ENCODE measurements around the gene ACOT4. TPM values are rescaled to one million over a fixed set of nuclear protein-coding genes. Genes with fewer than 3 reads are reported as not detected.
"Not testable (repeated sequence)": the region's sequence is repeated elsewhere in the genome, so short reads cannot be mapped to it uniquely, and the experiment has no call there.

The ACOT4 gene
- total RNA-seq, 4 donors from 2014 or later, result 0.61 to 1.5 TPM; not detected in 2

DNA sequence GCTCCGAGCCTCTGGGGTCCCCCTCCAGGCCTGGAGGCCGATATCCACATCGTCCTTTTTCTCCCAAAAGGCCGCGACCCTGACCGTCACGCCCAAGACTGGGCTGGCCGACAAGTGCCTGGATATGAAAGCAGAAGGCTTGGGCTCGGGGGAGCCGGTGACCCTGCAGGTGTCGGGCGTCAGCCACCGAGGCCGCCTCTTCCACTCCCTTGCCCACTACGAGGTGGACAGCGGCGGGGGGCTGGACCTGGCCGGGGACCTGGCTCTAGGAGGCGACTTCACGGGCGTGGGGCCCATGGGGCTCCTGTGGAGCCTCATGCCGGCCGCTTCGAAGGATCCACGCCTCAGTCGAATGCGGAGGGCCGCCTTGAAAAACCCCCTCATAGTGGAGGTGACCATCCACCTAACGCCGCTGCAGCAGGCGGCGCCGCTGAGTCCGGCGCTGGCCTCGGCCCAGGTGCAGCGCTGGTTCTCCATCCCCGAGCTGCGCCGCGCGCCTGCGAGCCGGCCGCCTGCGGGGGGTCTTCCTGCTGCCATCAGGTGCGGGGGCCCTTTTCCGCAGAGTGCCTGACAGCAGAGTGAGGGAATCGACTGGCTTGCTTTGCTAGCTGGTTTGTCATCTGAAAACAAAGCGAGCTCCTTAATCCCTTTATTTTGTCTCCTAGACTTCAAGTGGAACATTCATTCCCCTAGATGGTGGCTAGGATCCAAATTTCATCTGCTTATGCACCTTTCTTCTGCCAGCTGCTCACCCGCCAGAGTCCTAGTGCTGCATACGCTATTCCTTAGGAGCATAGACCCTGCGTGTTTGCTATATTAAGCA is 42.5 kb downstream of the ACOT4 start:
- no peaks in the 10 kb centered on the region for H3K9me3 ChIP-seq
- H3K36me3 ChIP-seq, result no peaks in the 10 kb centered on the region
- peak overlapping the region; percentile 57 to 61 for H3K27ac ChIP-seq
- intact Hi-C loops (cut with DNase I; ENCODE audit: low total_unique reads), result loop anchor here (10.0 kb wide), 1 partner anchor 119 kb away; no protein-coding TSS in a partner anchor
- H3K4me3 ChIP-seq, result peak overlapping the region; percentile 54
- H3K4me1 ChIP-seq, result no peaks in the 10 kb centered on the region
- TF ChIP-seq, protein P1, sequence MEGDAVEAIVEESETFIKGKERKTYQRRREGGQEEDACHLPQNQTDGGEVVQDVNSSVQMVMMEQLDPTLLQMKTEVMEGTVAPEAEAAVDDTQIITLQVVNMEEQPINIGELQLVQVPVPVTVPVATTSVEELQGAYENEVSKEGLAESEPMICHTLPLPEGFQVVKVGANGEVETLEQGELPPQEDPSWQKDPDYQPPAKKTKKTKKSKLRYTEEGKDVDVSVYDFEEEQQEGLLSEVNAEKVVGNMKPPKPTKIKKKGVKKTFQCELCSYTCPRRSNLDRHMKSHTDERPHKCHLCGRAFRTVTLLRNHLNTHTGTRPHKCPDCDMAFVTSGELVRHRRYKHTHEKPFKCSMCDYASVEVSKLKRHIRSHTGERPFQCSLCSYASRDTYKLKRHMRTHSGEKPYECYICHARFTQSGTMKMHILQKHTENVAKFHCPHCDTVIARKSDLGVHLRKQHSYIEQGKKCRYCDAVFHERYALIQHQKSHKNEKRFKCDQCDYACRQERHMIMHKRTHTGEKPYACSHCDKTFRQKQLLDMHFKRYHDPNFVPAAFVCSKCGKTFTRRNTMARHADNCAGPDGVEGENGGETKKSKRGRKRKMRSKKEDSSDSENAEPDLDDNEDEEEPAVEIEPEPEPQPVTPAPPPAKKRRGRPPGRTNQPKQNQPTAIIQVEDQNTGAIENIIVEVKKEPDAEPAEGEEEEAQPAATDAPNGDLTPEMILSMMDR (IDR thresholded peaks at IDR 0.05), result peak; percentile 25 to 62 (median 50)
- no peak for TF ChIP-seq POLR2A (IDR thresholded peaks at IDR 0.05)
- no peaks in the 10 kb centered on the region for H3K27me3 ChIP-seq
- DNase-seq, result peak; percentile 27 to 58

DNA sequence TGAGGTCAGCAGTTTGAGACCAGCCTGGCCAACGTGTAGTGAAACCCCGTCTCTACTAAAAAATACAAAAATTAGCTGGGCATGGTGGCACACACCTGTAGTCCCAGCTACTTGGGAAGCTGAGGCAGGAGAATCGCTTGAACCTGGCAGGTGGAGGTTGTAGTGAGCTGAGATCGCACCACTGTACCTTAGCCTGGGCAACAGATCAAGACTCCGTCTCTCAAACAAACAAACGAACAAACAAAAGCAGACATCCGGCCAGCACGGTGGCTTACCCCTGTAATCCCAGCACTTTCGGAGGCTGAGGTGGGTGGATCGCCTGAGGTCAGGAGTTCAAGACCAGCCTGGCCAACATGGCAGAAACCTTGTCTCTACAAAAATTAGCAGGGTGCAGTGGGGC is 44.7 kb downstream of the ACOT4 start:
- H3K4me1 ChIP-seq, DNase-seq, H3K4me3 ChIP-seq, H3K27ac ChIP-seq, H3K27me3 ChIP-seq, H3K36me3 ChIP-seq, H3K9me3 ChIP-seq: not testable (repeated sequence)
- intact Hi-C loops (cut with DNase I; ENCODE audit: low total_unique reads), result loop anchor here (10.0 kb wide), 1 partner anchor 122 kb away; no protein-coding TSS in a partner anchor

DNA sequence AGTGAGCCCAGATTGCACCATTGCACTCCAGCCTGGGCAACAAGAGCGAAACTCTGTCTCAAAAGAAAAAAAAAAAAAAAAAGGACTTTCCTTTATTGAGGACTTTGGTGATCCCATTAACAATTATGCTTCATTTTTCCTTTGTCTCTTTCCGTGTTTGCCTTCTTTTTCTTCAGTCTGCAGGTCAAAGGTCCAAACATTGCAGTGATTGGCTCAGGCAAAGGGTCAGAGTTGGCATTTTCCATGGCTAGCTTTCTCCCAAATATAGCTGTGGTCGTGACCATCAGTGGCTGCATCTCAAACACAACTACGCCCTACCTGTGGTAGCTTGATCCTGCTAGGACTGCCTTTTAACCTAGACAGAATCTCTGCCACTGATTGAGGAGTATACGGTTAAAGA is 46.2 kb downstream of the ACOT4 start:
- intact Hi-C loops (cut with DNase I; ENCODE audit: low total_unique reads), result loop anchor here (10.0 kb wide), 1 partner anchor 123 kb away; no protein-coding TSS in a partner anchor
- no peak for DNase-seq
- no peaks in the 10 kb centered on the region for H3K36me3 ChIP-seq
- no peaks in the 10 kb centered on the region for H3K9me3 ChIP-seq
- no peaks in the 10 kb centered on the region for H3K4me1 ChIP-seq
- H3K27me3 ChIP-seq, result no peaks in the 10 kb centered on the region
- TF ChIP-seq, protein P1 (IDR thresholded peaks at IDR 0.05), result no peak
- no peak for TF ChIP-seq POLR2A (IDR thresholded peaks at IDR 0.05)
- no peak overlapping the region for H3K4me3 ChIP-seq
- H3K27ac ChIP-seq, result no peak overlapping the region

DNA sequence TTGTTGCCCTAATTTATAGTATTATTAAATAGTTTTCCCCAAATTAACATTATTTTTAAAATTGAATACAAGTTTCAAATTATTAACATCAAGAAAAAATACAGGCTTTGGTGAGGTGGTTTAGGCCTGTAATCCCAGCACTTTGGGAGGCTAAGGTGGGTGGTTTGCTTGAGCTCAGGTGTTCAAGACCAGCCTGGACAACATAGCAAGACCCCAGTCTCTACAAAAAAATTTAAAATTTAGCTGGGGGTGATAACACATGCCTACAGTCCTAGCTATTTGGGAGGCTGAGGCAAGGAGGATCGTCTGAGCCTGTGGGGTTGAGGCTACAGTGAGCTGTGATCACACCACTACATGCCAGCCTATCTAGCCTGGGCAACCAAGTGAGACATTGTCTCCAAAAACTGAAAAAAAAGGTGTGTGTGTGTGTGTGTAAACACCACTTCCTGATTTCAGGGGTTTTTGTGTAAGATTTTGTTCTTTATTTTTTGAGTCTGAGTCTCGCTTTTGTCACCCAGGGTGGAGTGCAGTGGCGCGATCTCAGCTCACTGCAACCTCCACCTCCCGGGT is 49.2 kb downstream of the ACOT4 start:
- intact Hi-C loops (cut with DNase I; ENCODE audit: low total_unique reads), result loop anchor here (10.0 kb wide), 1 partner anchor 84 kb away; no protein-coding TSS in a partner anchor
- H3K4me3 ChIP-seq, result no peak overlapping the region
- peaks cover 0 to 3% of the 10 kb centered on the region in 2 donors for H3K4me1 ChIP-seq
- H3K9me3 ChIP-seq, result no peaks in the 10 kb centered on the region
- no peaks in the 10 kb centered on the region for H3K36me3 ChIP-seq
- DNase-seq, result no peak
- TF ChIP-seq, protein P1 (IDR thresholded peaks at IDR 0.05), result no peak
- TF ChIP-seq POLR2A (IDR thresholded peaks at IDR 0.05), result no peak
- H3K27ac ChIP-seq, result no peak overlapping the region
- H3K27me3 ChIP-seq, result no peaks in the 10 kb centered on the region

DNA sequence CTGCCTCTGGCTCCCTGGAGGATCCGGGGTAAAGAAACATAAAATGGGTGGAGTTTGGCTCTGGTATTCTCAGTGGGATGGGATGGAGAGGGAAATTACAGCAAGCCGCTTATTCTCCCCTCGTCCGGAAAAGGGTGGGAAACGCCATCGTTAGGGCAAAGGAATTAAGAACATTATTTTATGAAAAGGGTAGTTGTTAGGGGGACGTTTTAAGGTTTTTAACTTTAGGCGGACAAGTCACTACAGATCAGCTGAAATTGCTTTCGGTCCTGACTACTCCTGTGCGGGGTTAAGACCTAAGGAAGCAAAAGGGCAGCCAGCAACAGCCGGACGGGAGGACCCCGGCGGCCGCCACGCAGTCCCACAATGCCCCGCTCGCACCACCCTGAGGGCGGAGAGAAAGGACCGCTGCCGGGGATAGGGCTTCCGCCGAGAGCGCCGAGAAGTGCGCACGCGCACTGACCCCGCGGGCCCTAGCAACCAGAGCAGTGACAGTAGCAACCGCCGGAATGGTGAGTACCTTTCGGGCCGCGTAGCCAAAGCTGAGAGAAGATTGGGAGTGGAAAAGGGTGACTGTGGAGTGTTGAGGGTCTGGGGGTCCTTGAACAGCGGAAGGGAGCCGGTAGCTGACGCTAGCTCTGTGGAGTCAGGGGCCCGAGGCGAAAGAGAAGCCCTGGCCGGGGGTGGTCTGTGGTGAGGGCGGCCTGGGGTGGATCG is 53.0 kb downstream of the ACOT4 start, which contains the start of gene DNAL1:
Gene DNAL1 (plus strand): TSS at position 456 of the 717 bp plus-strand sequence. CDS start 54 bp downstream, at position 510.
- peak within 1 kb of the TSS; percentile 76 to 82 for H3K4me3 ChIP-seq
- TF ChIP-seq POLR2A (IDR thresholded peaks at IDR 0.05), result peak; percentile 33 to 60
- TF ChIP-seq, protein P1 (IDR thresholded peaks at IDR 0.05), result peak in 1 of 4 experiments; percentile 25
- no peaks in the 10 kb centered on the region for H3K27me3 ChIP-seq
- peak; percentile 90 to 94 for DNase-seq
- H3K36me3 ChIP-seq, result no peaks in the 10 kb centered on the region
- H3K27ac ChIP-seq, result peak within 1 kb of the TSS; percentile 85 to 90
- H3K4me1 ChIP-seq, result peaks cover 0 to 3% of the 10 kb centered on the region in 2 donors
- intact Hi-C loops (cut with DNase I; ENCODE audit: low total_unique reads), result loop anchor here (10.0 kb wide), 1 partner anchor 80 kb away; no protein-coding TSS in a partner anchor
- no peaks in the 10 kb centered on the region for H3K9me3 ChIP-seq

Measured in uterus (tissue), 4 donors.